ENCODE results near the gene CSAD. TPM values are rescaled to one million over a fixed set of nuclear protein-coding genes. Genes with fewer than 3 reads are reported as not detected.

Gene CSAD
- total RNA-seq, 6 experiments from 2014 or later: 20.6 to 54.2 (median 37.1) TPM

DNA sequence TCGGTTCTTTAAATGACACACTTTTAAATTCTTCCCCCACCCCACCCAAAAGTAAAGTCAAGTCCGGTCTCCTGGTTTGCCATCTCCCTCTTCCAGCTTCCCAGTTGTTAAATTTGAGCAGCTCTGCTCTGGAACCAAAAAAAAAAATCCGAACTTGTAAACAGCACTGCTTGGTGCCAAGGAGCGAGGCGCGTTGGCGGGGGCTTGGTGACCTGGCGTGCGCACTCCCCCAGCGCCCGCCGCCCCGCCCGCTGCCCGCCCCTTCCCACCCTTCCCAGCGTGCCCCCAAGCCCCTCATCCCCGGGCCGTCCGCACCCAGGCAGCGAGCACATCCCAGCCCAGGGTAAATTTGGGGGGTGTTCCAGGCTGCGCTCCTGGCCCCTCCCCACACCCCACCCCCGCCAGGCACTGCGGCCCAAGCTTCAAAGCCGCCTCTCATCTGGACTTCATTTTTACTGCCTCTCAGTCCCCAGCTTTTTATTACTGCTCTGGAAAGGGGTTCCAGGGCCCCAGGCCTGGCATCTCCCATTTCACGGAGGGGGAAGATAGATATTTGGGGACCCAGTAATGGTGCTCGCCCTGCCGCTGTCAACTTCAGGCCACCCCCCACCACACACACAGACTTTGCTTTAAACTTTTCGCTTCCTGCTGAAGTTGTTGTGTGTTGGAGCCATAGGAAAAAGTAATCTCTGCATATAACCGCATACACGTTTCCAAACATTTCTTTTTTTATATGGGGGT lies 38.0 kb upstream of the CSAD start:
- TF ChIP-seq CTCF (IDR thresholded peaks at IDR 0.05) (no peak), POLR2A (IDR thresholded peaks at IDR 0.05) (no peak)
- H3K27ac ChIP-seq: peak overlapping the region in 2 of 3 donors; percentile 85 to 93
- peak overlapping the region; percentile 49 to 63 (median 57) for H3K4me3 ChIP-seq
- no peak for ATAC-seq
- no peaks in the 10 kb centered on the region for H3K36me3 ChIP-seq
- intact Hi-C loops (cut with DNase I): no loop called here
- H3K9me3 ChIP-seq: no peaks in the 10 kb centered on the region
- H3K4me1 ChIP-seq: peaks cover 0 to 11% (median 0%) of the 10 kb centered on the region in 4 donors
- WGBS (ENCODE audit: insufficient coverage, low coverage, low lambda C conversion rate, missing lambda C conversion rate): 55% methylated on average over 11 of the region's 30 CpGs
- no peaks in the 10 kb centered on the region for H3K27me3 ChIP-seq
- peak in 1 of 3 donors; percentile 45 for DNase-seq

- Histone ChIP-seq H3K4me3 (no peak overlapping the region), H3K9me3 (no peaks in the 10 kb centered on the region), H3K27ac (peak overlapping the region in 1 of 3 donors; percentile 38), H3K36me3 (no peaks in the 10 kb centered on the region), H3K27me3 (no peaks in the 10 kb centered on the region), H3K4me1 (peaks cover 0 to 11% (median under 1%) of the 10 kb centered on the region in 4 donors)
- TF ChIP-seq CTCF (IDR thresholded peaks at IDR 0.05) (no peak), POLR2A (IDR thresholded peaks at IDR 0.05) (no peak)
- DNase-seq (no peak), ATAC-seq (no peak)
- intact Hi-C loops (cut with DNase I): no loop called here
- 36% methylated on average over 2 of the region's 3 CpGs for WGBS (ENCODE audit: insufficient coverage, low coverage, low lambda C conversion rate, missing lambda C conversion rate)
Observed at GRCh38 chr12:53217931-53218307, 37.2 kb upstream of the CSAD start.

- Histone ChIP-seq H3K4me3 (no peak overlapping the region), H3K9me3 (no peaks in the 10 kb centered on the region), H3K27me3 (no peaks in the 10 kb centered on the region), H3K4me1 (peaks cover 0 to 11% (median under 1%) of the 10 kb centered on the region in 4 donors), H3K27ac (peak overlapping the region in 1 of 3 donors; percentile 38), H3K36me3 (no peaks in the 10 kb centered on the region)
- DNase-seq (peak in 2 of 3 donors; percentile 53 to 67), ATAC-seq (no peak)
- intact Hi-C loops (cut with DNase I): no loop called here
- TF ChIP-seq POLR2A (IDR thresholded peaks at IDR 0.05) (no peak), CTCF (IDR thresholded peaks at IDR 0.05) (no peak)
- 59% methylated on average over 9 of the region's 19 CpGs for WGBS (ENCODE audit: insufficient coverage, low coverage, low lambda C conversion rate, missing lambda C conversion rate)
Observed at GRCh38 chr12:53217051-53217930, 36.6 kb upstream of the CSAD start.

DNA sequence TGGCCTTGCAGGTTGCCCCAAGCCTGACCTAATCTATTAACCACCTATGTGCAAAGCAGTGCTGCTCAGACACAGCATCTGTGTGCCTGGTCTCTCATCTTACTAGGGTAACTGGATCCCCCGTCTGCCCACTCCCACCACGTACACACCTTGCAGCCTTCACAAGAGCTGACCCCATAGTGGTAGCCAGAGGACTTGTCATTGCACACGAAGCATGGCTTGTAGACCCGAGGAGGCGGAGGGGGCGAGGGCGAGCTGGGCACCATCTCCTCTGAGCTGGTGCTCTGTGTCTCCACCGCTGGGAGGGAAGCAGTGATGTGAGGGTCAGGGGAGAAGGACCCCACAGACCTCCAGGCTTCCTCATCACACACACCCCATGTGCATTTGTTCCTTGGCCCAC lies 34.8 kb upstream of the CSAD start:
- Histone ChIP-seq H3K27me3 (no peaks in the 10 kb centered on the region), H3K27ac (no peak overlapping the region), H3K9me3 (no peaks in the 10 kb centered on the region), H3K4me3 (no peak overlapping the region), H3K36me3 (no peaks in the 10 kb centered on the region), H3K4me1 (peaks cover 0 to 9% (median under 1%) of the 10 kb centered on the region in 4 donors)
- DNase-seq (no peak), ATAC-seq (no peak)
- TF ChIP-seq POLR2A (IDR thresholded peaks at IDR 0.05): no peak
- no peak for TF ChIP-seq CTCF (IDR thresholded peaks at IDR 0.05)
- no CpG with 5 or more reads among the region's 8 CpGs for WGBS (ENCODE audit: insufficient coverage, low coverage, low lambda C conversion rate, missing lambda C conversion rate)
- intact Hi-C loops (cut with DNase I): no loop called here

Data from right lobe of liver (tissue), 6 donors.